SK-N-MC (cell line): ENCODE measurements around the gene WDR64.

Experiments used
- EZH2 ChIP-seq: fragments of 200-600 bp; sonication (generic); IDR thresholded peaks from one replicate; pipeline ENCODE4 v1.6.1; 2017; ENCODE audit warnings: antibody characterized with exemption
- POLR2AphosphoS5 ChIP-seq: IDR thresholded peaks from 2 replicates; pipeline ENCODE4 v1.6.1; 2012; ENCODE audit warnings: mild to moderate bottlenecking, low read depth, low read length, borderline replicate concordance

DNA sequence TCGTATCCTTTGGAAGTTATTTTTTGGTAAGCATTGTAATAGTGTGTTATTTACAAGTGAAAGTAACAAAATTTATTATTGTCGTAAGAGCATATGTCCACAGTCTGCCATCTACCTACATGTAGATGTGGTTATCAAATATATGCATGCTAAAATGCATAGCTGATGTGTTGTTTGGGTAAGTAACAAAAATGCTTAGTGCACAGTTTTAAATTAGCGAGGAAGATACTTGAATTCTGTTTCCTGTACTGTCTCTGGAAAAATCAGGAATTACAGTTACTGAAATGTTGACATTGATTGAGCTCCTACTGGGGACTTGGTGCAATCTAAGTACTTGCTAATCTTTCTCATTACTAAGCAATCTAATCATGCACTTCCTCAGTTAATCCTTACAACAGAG lies 14.3 kb downstream of the WDR64 start:
- no peak; the same call in 1 of the 2 replicates for TF ChIP-seq POLR2AphosphoS5
- TF ChIP-seq EZH2, result no peak
